ENCODE data around the gene IREB2. TPM values are rescaled to one million over a fixed set of nuclear protein-coding genes. Genes with fewer than 3 reads are reported as not detected.

IREB2 gene, protein sequence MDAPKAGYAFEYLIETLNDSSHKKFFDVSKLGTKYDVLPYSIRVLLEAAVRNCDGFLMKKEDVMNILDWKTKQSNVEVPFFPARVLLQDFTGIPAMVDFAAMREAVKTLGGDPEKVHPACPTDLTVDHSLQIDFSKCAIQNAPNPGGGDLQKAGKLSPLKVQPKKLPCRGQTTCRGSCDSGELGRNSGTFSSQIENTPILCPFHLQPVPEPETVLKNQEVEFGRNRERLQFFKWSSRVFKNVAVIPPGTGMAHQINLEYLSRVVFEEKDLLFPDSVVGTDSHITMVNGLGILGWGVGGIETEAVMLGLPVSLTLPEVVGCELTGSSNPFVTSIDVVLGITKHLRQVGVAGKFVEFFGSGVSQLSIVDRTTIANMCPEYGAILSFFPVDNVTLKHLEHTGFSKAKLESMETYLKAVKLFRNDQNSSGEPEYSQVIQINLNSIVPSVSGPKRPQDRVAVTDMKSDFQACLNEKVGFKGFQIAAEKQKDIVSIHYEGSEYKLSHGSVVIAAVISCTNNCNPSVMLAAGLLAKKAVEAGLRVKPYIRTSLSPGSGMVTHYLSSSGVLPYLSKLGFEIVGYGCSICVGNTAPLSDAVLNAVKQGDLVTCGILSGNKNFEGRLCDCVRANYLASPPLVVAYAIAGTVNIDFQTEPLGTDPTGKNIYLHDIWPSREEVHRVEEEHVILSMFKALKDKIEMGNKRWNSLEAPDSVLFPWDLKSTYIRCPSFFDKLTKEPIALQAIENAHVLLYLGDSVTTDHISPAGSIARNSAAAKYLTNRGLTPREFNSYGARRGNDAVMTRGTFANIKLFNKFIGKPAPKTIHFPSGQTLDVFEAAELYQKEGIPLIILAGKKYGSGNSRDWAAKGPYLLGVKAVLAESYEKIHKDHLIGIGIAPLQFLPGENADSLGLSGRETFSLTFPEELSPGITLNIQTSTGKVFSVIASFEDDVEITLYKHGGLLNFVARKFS
- 26.8 TPM for polyA plus RNA-seq (2012; ENCODE audit: insufficient read depth, insufficient read length, low read depth)

DNA sequence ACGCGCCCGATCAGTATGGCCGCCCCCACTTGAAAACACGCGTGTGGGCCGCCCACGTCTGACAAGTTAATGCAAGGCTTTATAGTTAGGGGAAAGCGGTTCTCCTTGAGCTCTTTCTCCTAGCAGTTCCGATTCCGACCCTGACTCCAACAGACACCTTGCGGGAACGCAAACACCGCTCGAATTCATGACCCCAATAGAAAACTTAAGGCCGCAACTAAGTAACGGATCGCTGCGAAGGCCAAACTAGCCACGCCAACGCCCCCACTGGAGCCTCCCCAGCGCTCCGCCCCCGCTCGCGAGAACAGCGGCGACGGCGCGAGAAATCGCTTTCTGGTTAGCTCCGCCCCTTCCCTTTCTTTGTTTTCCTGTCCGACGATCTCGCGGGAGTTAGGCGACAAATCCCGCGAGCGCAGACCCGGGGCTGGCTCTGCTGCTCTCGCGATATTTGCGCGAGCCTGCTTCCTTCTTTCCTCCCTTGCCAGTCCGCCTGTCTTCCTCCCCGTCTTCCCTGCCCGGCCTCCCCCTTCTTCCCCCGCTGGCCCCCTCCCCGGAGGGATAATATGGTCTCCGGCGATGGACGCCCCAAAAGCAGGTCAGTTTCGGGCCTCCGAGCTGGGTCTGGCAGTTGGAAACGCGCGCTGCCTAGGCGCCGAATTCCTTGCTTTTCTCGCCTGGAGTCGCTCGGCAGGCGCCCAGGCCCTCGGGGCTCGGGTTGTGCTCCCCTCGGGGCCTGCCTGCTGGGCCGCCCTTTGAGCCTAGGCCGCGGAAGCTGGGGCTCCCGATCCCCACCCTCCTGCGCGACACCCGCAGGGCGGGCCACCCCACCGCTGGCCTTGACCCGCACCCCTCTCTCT, at the start of gene IREB2:
TSS of gene IREB2 (plus strand) at position 455 of the 857 bp plus-strand sequence. CDS start at position 577, 122 bp downstream.
- Histone ChIP-seq H3K4me3 (ENCODE audit: low read depth, low read length) (peak within 1 kb of the TSS; percentile 87), H3K4me1 (peaks cover 9% of the 10 kb centered on the region), H3K36me3 (peaks cover 22% of the 10 kb centered on the region), H3K27me3 (no peaks in the 10 kb centered on the region), H3K9me3 (no peaks in the 10 kb centered on the region)
- no peak for TF ChIP-seq CTCF (IDR thresholded peaks at IDR 0.05; ENCODE audit: low read depth, low read length)
- peak; percentile 98 for DNase-seq

GRCh38 chr15:78388865-78389264, 49.2 kb upstream of the IREB2 start:
- no peak overlapping the region for H3K4me3 ChIP-seq (ENCODE audit: low read depth, low read length)
- no peak for DNase-seq
- no peaks in the 10 kb centered on the region for H3K27me3 ChIP-seq
- H3K4me1 ChIP-seq: peaks cover 4% of the 10 kb centered on the region
- H3K36me3 ChIP-seq: no peaks in the 10 kb centered on the region
- no peaks in the 10 kb centered on the region for H3K9me3 ChIP-seq
- no peak for TF ChIP-seq CTCF (IDR thresholded peaks at IDR 0.05; ENCODE audit: low read depth, low read length)

DNA sequence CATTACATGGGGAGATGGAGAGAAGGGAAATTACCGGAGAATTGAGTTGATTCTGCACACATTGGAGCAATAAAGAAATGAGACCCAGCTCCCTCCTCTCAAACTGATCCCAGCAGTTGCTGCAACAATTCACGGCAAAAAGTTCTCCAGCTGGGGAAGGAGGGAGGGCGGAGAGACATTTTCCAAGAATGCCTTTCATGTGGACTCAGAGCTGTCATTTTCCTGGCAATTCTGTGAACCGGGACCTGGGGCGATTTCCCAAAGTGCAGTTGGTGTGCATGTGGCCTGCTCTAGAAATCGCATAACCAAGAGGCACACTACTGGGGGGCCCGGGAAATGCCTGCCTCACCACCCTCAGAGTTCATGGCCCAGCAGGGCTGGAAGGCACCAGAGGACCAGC, 48.7 kb upstream of the IREB2 start:
- peaks cover 4% of the 10 kb centered on the region for H3K4me1 ChIP-seq
- no peak overlapping the region for H3K4me3 ChIP-seq (ENCODE audit: low read depth, low read length)
- TF ChIP-seq CTCF (IDR thresholded peaks at IDR 0.05; ENCODE audit: low read depth, low read length): no peak
- H3K9me3 ChIP-seq: no peaks in the 10 kb centered on the region
- no peak for DNase-seq
- H3K36me3 ChIP-seq: no peaks in the 10 kb centered on the region
- H3K27me3 ChIP-seq: no peaks in the 10 kb centered on the region

- Histone ChIP-seq H3K36me3 (no peaks in the 10 kb centered on the region), H3K9me3 (no peaks in the 10 kb centered on the region), H3K27me3 (no peaks in the 10 kb centered on the region), H3K4me1 (peaks cover 4% of the 10 kb centered on the region), H3K4me3 (ENCODE audit: low read depth, low read length) (no peak overlapping the region)
- TF ChIP-seq CTCF (IDR thresholded peaks at IDR 0.05; ENCODE audit: low read depth, low read length): no peak
- no peak for DNase-seq
These were observed 48.3 kb upstream of the IREB2 start for GRCh38 chr15:78389738-78390137.

DNA sequence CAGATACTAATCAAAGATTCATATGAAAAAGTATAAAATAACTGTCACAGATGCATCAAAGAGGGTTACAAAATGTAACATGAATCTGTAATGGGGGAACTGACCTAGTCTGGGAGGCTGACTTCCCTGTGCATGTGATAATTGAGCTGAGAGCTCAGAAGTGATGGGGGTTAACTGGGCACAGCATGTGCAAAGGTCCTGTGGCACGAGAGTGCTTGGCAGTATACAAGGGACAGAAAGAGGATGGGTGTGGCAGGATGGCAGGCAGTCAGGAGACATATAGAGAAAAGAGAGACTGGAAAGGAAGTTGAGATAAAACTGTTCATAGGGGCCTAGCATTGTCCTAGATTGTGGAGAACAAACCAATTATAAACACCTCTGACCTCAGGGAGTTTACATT, 47.8 kb upstream of the IREB2 start:
- TF ChIP-seq CTCF (IDR thresholded peaks at IDR 0.05; ENCODE audit: low read depth, low read length): no peak
- Histone ChIP-seq H3K9me3 (no peaks in the 10 kb centered on the region), H3K36me3 (no peaks in the 10 kb centered on the region), H3K4me1 (peaks cover 4% of the 10 kb centered on the region), H3K27me3 (no peaks in the 10 kb centered on the region), H3K4me3 (ENCODE audit: low read depth, low read length) (no peak overlapping the region)
- DNase-seq: no peak

Data from BE2C (cell line).